Measurements from ENCODE around the gene STXBP1.

GRCh38 chr9:127673234-127673633, 61.2 kb downstream of the STXBP1 start:
- TF ChIP-seq, protein P1, sequence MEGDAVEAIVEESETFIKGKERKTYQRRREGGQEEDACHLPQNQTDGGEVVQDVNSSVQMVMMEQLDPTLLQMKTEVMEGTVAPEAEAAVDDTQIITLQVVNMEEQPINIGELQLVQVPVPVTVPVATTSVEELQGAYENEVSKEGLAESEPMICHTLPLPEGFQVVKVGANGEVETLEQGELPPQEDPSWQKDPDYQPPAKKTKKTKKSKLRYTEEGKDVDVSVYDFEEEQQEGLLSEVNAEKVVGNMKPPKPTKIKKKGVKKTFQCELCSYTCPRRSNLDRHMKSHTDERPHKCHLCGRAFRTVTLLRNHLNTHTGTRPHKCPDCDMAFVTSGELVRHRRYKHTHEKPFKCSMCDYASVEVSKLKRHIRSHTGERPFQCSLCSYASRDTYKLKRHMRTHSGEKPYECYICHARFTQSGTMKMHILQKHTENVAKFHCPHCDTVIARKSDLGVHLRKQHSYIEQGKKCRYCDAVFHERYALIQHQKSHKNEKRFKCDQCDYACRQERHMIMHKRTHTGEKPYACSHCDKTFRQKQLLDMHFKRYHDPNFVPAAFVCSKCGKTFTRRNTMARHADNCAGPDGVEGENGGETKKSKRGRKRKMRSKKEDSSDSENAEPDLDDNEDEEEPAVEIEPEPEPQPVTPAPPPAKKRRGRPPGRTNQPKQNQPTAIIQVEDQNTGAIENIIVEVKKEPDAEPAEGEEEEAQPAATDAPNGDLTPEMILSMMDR (IDR thresholded peaks at IDR 0.05) = no peak
- TF ChIP-seq EP300 (IDR thresholded peaks at IDR 0.05) = no peak

Data from tibial nerve (tissue), 4 donors.